GM19099 (cell line): ENCODE measurements around the gene SPAG5.

Source experiments
- POLR2A ChIP-seq: IDR thresholded peaks from 3 replicates; pipeline ENCODE4 v1.6.1; 2011; ENCODE audit warnings: low read depth; ENCODE audit not compliant: insufficient read length; ENCODE audit errors: extremely low read depth

Gene SPAG5

GRCh38 chr17:28544402-28545140 lies 54.3 kb downstream of the SPAG5 start:
- TF ChIP-seq POLR2A: no peak

GRCh38 chr17:28541439-28541838 lies 57.4 kb downstream of the SPAG5 start:
- no peak for TF ChIP-seq POLR2A

GRCh38 chr17:28540231-28540630 lies 58.6 kb downstream of the SPAG5 start:
- TF ChIP-seq POLR2A: no peak

GRCh38 chr17:28538296-28538895 lies 60.4 kb downstream of the SPAG5 start:
- no peak for TF ChIP-seq POLR2A

GRCh38 chr17:28537219-28537610 lies 61.6 kb downstream of the SPAG5 start:
- TF ChIP-seq POLR2A: no peak

GRCh38 chr17:28536532-28537218 lies 62.1 kb downstream of the SPAG5 start:
- TF ChIP-seq POLR2A: no peak

GRCh38 chr17:28534740-28535375 lies 64.0 kb downstream of the SPAG5 start:
- no peak for TF ChIP-seq POLR2A

GRCh38 chr17:28533091-28533807 lies 65.6 kb downstream of the SPAG5 start:
- TF ChIP-seq POLR2A: no peak

GRCh38 chr17:28532050-28532960 lies 66.5 kb downstream of the SPAG5 start:
- TF ChIP-seq POLR2A: no peak

GRCh38 chr17:28530926-28531325 lies 67.9 kb downstream of the SPAG5 start:
- no peak for TF ChIP-seq POLR2A

- TF ChIP-seq POLR2A: no peak
These were observed 68.6 kb downstream of the SPAG5 start for GRCh38 chr17:28530250-28530649.

GRCh38 chr17:28529013-28529400 lies 69.8 kb downstream of the SPAG5 start:
- no peak for TF ChIP-seq POLR2A

- no peak for TF ChIP-seq POLR2A
These were observed 70.4 kb downstream of the SPAG5 start for GRCh38 chr17:28528327-28529012.
